MG63 (cell line): ENCODE results near the gene ZMYM4. TPM values are rescaled to one million over a fixed set of nuclear protein-coding genes. Genes with fewer than 3 reads are reported as not detected.

Experiments
- DNase-seq: peaks from one replicate; pipeline ENCODE4 v3.0.0-alpha.2; 2020
- H3K27me3 ChIP-seq: fragments of 250-450 bp; sonication (Bioruptor Pico); 2 replicates; pipeline ENCODE4 v1.5.1; 2020; ENCODE audit warnings: mild to moderate bottlenecking, moderate library complexity
- H3K36me3 ChIP-seq: fragments of 250-450 bp; sonication (Bioruptor Pico); 2 replicates; pipeline ENCODE4 v1.5.1; 2020; ENCODE audit warnings: mild to moderate bottlenecking, moderate library complexity
- H3K4me3 ChIP-seq: fragments of 250-450 bp; sonication (Bioruptor Pico); 2 replicates; pipeline ENCODE4 v1.5.1; 2020; ENCODE audit warnings: mild to moderate bottlenecking, moderate library complexity
- H3K9me3 ChIP-seq: fragments of 250-450 bp; sonication (Bioruptor Pico); 2 replicates; pipeline ENCODE4 v1.5.1; 2020; ENCODE audit warnings: mild to moderate bottlenecking, moderate library complexity
- total RNA-seq: library from RNA; depleted of rRNA; stranded (reverse); fragments of >200 nt; shearing (Covaris generic); gene quantifications from 2 replicates; pipeline ENCODE4 v1.2.3, GENCODE V29; 2014; ENCODE audit warnings: low replicate concordance

Gene ZMYM4
- total RNA-seq, 1 experiment from 2014 or later, result 27.8 TPM

- H3K36me3 ChIP-seq, result peaks cover 31% of the 10 kb centered on the region
- H3K27me3 ChIP-seq, result no peaks in the 10 kb centered on the region
- no peak for DNase-seq
- no peak overlapping the region for H3K4me3 ChIP-seq
- no peaks in the 10 kb centered on the region for H3K9me3 ChIP-seq
Measured at GRCh38 chr1:35408925-35409324, 140.4 kb downstream of the ZMYM4 start.

GRCh38 chr1:35426097-35426586 lies 157.6 kb downstream of the ZMYM4 start:
- Histone ChIP-seq H3K9me3 (no peaks in the 10 kb centered on the region), H3K4me3 (no peak overlapping the region)
- DNase-seq, result no peak

GRCh38 chr1:35428360-35428759 lies 159.9 kb downstream of the ZMYM4 start:
- no peak for DNase-seq
- Histone ChIP-seq H3K9me3 (no peaks in the 10 kb centered on the region), H3K36me3 (peaks cover 11% of the 10 kb centered on the region), H3K27me3 (no peaks in the 10 kb centered on the region), H3K4me3 (no peak overlapping the region)

More at GRCh38 chr1:35426097-35426586, 157.6 kb downstream of the ZMYM4 start:
- no peaks in the 10 kb centered on the region for H3K27me3 ChIP-seq
- peaks cover 14% of the 10 kb centered on the region for H3K36me3 ChIP-seq

GRCh38 chr1:35430762-35431161 lies 162.3 kb downstream of the ZMYM4 start:
- DNase-seq, result no peak
- H3K36me3 ChIP-seq, result peaks cover 11% of the 10 kb centered on the region
- no peak overlapping the region for H3K4me3 ChIP-seq

GRCh38 chr1:35431173-35431599 lies 162.7 kb downstream of the ZMYM4 start:
- H3K36me3 ChIP-seq, result peaks cover 11% of the 10 kb centered on the region
- H3K4me3 ChIP-seq, result no peak overlapping the region
- no peaks in the 10 kb centered on the region for H3K27me3 ChIP-seq
- no peaks in the 10 kb centered on the region for H3K9me3 ChIP-seq
- DNase-seq, result no peak

More at GRCh38 chr1:35430762-35431161, 162.3 kb downstream of the ZMYM4 start:
- no peaks in the 10 kb centered on the region for H3K9me3 ChIP-seq
- no peaks in the 10 kb centered on the region for H3K27me3 ChIP-seq

- Histone ChIP-seq H3K36me3 (peaks cover 11% of the 10 kb centered on the region), H3K4me3 (no peak overlapping the region), H3K27me3 (no peaks in the 10 kb centered on the region), H3K9me3 (no peaks in the 10 kb centered on the region)
- DNase-seq, result no peak
Measured at GRCh38 chr1:35432231-35432630, 163.7 kb downstream of the ZMYM4 start.

GRCh38 chr1:35433714-35434113 lies 165.2 kb downstream of the ZMYM4 start:
- H3K4me3 ChIP-seq, result no peak overlapping the region
- H3K36me3 ChIP-seq, result peaks cover 9% of the 10 kb centered on the region
- H3K27me3 ChIP-seq, result no peaks in the 10 kb centered on the region
- no peaks in the 10 kb centered on the region for H3K9me3 ChIP-seq
- no peak for DNase-seq

GRCh38 chr1:35434703-35435102 lies 166.2 kb downstream of the ZMYM4 start:
- Histone ChIP-seq H3K4me3 (no peak overlapping the region), H3K9me3 (no peaks in the 10 kb centered on the region), H3K27me3 (no peaks in the 10 kb centered on the region), H3K36me3 (peaks cover 3% of the 10 kb centered on the region)
- DNase-seq, result no peak

GRCh38 chr1:35436078-35436477 lies 167.6 kb downstream of the ZMYM4 start:
- H3K9me3 ChIP-seq, result no peaks in the 10 kb centered on the region
- H3K36me3 ChIP-seq, result peaks cover 3% of the 10 kb centered on the region
- no peak overlapping the region for H3K4me3 ChIP-seq
- H3K27me3 ChIP-seq, result no peaks in the 10 kb centered on the region
- no peak for DNase-seq

GRCh38 chr1:35437200-35437599 lies 168.7 kb downstream of the ZMYM4 start:
- Histone ChIP-seq H3K27me3 (no peaks in the 10 kb centered on the region), H3K9me3 (no peaks in the 10 kb centered on the region), H3K36me3 (no peaks in the 10 kb centered on the region; the same call in 1 of the 2 replicates), H3K4me3 (no peak overlapping the region)
- DNase-seq, result no peak

- H3K9me3 ChIP-seq, result no peaks in the 10 kb centered on the region
- no peak for DNase-seq
- H3K27me3 ChIP-seq, result no peaks in the 10 kb centered on the region
- H3K4me3 ChIP-seq, result no peak overlapping the region
- peaks cover 11% of the 10 kb centered on the region for H3K36me3 ChIP-seq
Measured at GRCh38 chr1:35439626-35440025, 171.1 kb downstream of the ZMYM4 start.

GRCh38 chr1:35441926-35442579 lies 173.5 kb downstream of the ZMYM4 start:
- no peaks in the 10 kb centered on the region for H3K27me3 ChIP-seq
- peaks cover 24% of the 10 kb centered on the region for H3K36me3 ChIP-seq
- no peak overlapping the region for H3K4me3 ChIP-seq
- no peaks in the 10 kb centered on the region for H3K9me3 ChIP-seq
- no peak for DNase-seq

- Histone ChIP-seq H3K4me3 (no peak overlapping the region), H3K27me3 (no peaks in the 10 kb centered on the region), H3K9me3 (no peaks in the 10 kb centered on the region), H3K36me3 (peaks cover 26% of the 10 kb centered on the region)
- DNase-seq, result no peak
Measured at GRCh38 chr1:35442734-35443133, 174.2 kb downstream of the ZMYM4 start.

GRCh38 chr1:35443768-35444518 lies 175.4 kb downstream of the ZMYM4 start:
- Histone ChIP-seq H3K27me3 (no peaks in the 10 kb centered on the region), H3K4me3 (no peak overlapping the region), H3K36me3 (peaks cover 31% of the 10 kb centered on the region), H3K9me3 (no peaks in the 10 kb centered on the region)
- no peak for DNase-seq

GRCh38 chr1:35444519-35444774 lies 175.9 kb downstream of the ZMYM4 start:
- no peak for DNase-seq
- H3K9me3 ChIP-seq, result no peaks in the 10 kb centered on the region
- peaks cover 31% of the 10 kb centered on the region for H3K36me3 ChIP-seq
- no peak overlapping the region for H3K4me3 ChIP-seq
- H3K27me3 ChIP-seq, result no peaks in the 10 kb centered on the region

GRCh38 chr1:35447278-35447677 lies 178.8 kb downstream of the ZMYM4 start:
- no peaks in the 10 kb centered on the region for H3K9me3 ChIP-seq
- peaks cover 52% of the 10 kb centered on the region for H3K36me3 ChIP-seq
- H3K4me3 ChIP-seq, result no peak overlapping the region
- DNase-seq, result no peak
- no peaks in the 10 kb centered on the region for H3K27me3 ChIP-seq

- H3K36me3 ChIP-seq, result peaks cover 48% of the 10 kb centered on the region
Measured at GRCh38 chr1:35448344-35448801, 179.9 kb downstream of the ZMYM4 start.

More at GRCh38 chr1:35448344-35448801, 179.9 kb downstream of the ZMYM4 start:
- DNase-seq, result peak; percentile 78
- Histone ChIP-seq H3K9me3 (no peaks in the 10 kb centered on the region), H3K27me3 (no peaks in the 10 kb centered on the region), H3K4me3 (no peak overlapping the region)
